ENCODE data around the gene EIF4G3.

DNA sequence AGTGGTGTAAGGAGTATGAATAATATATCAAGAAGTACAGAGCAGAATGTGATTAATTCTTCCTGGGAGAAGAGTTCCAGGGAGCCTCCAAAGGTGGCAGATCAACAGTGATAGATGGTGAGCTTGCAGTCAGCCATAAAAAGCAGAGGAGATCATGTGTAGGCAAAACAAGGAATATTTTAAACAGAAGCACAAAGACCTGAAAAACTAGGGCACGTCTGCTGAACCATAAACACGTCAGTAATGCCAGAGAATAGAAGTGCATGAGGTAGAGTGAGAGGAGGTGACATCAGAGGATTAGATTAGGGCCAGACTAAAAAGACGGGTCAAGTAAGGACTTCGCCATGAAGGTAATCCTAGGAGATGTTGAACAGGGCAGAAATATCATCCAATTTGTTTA is 151.8 kb downstream of the EIF4G3 start:
- TF ChIP-seq, protein P1, sequence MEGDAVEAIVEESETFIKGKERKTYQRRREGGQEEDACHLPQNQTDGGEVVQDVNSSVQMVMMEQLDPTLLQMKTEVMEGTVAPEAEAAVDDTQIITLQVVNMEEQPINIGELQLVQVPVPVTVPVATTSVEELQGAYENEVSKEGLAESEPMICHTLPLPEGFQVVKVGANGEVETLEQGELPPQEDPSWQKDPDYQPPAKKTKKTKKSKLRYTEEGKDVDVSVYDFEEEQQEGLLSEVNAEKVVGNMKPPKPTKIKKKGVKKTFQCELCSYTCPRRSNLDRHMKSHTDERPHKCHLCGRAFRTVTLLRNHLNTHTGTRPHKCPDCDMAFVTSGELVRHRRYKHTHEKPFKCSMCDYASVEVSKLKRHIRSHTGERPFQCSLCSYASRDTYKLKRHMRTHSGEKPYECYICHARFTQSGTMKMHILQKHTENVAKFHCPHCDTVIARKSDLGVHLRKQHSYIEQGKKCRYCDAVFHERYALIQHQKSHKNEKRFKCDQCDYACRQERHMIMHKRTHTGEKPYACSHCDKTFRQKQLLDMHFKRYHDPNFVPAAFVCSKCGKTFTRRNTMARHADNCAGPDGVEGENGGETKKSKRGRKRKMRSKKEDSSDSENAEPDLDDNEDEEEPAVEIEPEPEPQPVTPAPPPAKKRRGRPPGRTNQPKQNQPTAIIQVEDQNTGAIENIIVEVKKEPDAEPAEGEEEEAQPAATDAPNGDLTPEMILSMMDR (conservative IDR thresholded peaks at IDR 0.05): no peak
- TF ChIP-seq ZFX (IDR thresholded peaks at IDR 0.05): no peak

Measured in C4-2B (cell line).